GM04504 (cell line): ENCODE data around the gene APOOL.
A peak's percentile ranks its signal among the peaks of the same experiment; 100 is the strongest.
"Not testable (repeated sequence)": the region's sequence is repeated elsewhere in the genome, so short reads cannot be mapped to it uniquely, and the experiment has no call there.

Experiments
- DNase-seq: peaks from one replicate; pipeline ENCODE4 v3.0.0-alpha.2; 2012; ENCODE audit warnings: low read depth

The APOOL gene

GRCh38 chrX:85003655-85004244, at the start of gene APOOL:
Gene APOOL, plus strand, starts transcription at chrX:85003877. Its CDS starts 36 bp downstream, at chrX:85003913.
- DNase-seq, result peak; percentile 70

GRCh38 chrX:84956304-84956703, 47.4 kb upstream of the APOOL start:
- no peak for DNase-seq

GRCh38 chrX:84974803-84975202, 28.9 kb upstream of the APOOL start:
- DNase-seq, result no peak

GRCh38 chrX:84991739-84992138, 11.9 kb upstream of the APOOL start:
- not testable (repeated sequence) for DNase-seq

GRCh38 chrX:84993150-84993549, 10.5 kb upstream of the APOOL start:
- no peak for DNase-seq

GRCh38 chrX:85001344-85001743, 2.3 kb upstream of the APOOL start:
- no peak for DNase-seq

- no peak for DNase-seq
Observed at GRCh38 chrX:85004255-85004654, 578 bp downstream of the APOOL start.

GRCh38 chrX:85012098-85012497, 8.4 kb downstream of the APOOL start:
- no peak for DNase-seq

- not testable (repeated sequence) for DNase-seq
Observed at GRCh38 chrX:85015351-85015750, 11.7 kb downstream of the APOOL start.

GRCh38 chrX:85017721-85018120, 14.0 kb downstream of the APOOL start:
- DNase-seq, result no peak

GRCh38 chrX:85018471-85018870, 14.8 kb downstream of the APOOL start:
- no peak for DNase-seq

GRCh38 chrX:85020216-85020615, 16.5 kb downstream of the APOOL start:
- DNase-seq, result no peak

GRCh38 chrX:85024044-85024443, 20.4 kb downstream of the APOOL start:
- DNase-seq, result no peak

- no peak for DNase-seq
Observed at GRCh38 chrX:85024562-85024961, 20.9 kb downstream of the APOOL start.

GRCh38 chrX:85026170-85026569, 22.5 kb downstream of the APOOL start:
- DNase-seq, result no peak

GRCh38 chrX:85029043-85029442, 25.4 kb downstream of the APOOL start:
- no peak for DNase-seq

GRCh38 chrX:85031505-85031904, 27.8 kb downstream of the APOOL start:
- DNase-seq, result no peak

- DNase-seq, result no peak
Observed at GRCh38 chrX:85037114-85037513, 33.4 kb downstream of the APOOL start.

GRCh38 chrX:85051627-85052026, 48.0 kb downstream of the APOOL start:
- no peak for DNase-seq

- peak; percentile 4 for DNase-seq
Observed at GRCh38 chrX:85052205-85052604, 48.5 kb downstream of the APOOL start.

GRCh38 chrX:85052636-85053343, 49.1 kb downstream of the APOOL start:
- DNase-seq, result peak; percentile 44

GRCh38 chrX:85065512-85066198, 62.0 kb downstream of the APOOL start:
- DNase-seq, result no peak

- DNase-seq, result not testable (repeated sequence)
Observed at GRCh38 chrX:85077247-85077646, 73.6 kb downstream of the APOOL start.
